ENCODE results near the gene C1S.

DNA sequence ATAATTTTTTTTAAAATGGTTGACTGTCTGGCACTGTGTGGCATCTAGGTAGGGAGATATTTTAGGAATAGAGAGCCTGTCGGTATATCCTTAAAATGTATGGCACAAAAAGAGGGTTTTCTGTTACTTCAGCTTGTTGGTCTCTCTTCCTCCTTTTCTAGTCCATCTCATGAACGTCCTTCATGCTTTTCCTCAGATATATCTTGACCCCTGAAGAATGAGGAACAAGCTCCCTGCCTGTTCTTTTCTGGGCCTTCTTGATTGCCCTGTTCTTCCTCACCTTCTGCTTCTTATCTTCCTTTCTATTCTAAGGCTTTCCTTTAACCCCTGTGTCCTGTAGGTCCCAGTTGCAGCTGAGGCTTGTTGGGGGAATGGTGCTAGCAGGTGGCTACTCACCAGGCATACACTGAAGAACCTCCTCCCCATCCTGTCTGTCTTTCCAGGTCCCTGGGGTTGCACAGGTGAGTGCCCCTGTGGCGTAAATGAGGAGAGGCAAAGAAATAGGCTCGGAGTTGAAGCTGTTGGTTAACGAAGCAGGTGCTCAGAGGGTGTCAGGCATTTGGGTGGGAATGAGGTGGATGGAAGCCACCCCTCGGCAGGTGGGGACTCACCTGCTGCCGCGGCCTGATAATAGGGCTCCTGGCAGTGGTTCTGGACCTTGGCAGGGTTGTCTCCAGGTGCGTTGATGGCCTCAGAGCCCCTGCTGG, 38.9 kb downstream of the C1S start:
- TF ChIP-seq, protein P1, sequence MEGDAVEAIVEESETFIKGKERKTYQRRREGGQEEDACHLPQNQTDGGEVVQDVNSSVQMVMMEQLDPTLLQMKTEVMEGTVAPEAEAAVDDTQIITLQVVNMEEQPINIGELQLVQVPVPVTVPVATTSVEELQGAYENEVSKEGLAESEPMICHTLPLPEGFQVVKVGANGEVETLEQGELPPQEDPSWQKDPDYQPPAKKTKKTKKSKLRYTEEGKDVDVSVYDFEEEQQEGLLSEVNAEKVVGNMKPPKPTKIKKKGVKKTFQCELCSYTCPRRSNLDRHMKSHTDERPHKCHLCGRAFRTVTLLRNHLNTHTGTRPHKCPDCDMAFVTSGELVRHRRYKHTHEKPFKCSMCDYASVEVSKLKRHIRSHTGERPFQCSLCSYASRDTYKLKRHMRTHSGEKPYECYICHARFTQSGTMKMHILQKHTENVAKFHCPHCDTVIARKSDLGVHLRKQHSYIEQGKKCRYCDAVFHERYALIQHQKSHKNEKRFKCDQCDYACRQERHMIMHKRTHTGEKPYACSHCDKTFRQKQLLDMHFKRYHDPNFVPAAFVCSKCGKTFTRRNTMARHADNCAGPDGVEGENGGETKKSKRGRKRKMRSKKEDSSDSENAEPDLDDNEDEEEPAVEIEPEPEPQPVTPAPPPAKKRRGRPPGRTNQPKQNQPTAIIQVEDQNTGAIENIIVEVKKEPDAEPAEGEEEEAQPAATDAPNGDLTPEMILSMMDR (conservative IDR thresholded peaks at IDR 0.05; ENCODE audit: low read length): no peak
- TF ChIP-seq EZH2phosphoT487 (IDR thresholded peaks at IDR 0.05; ENCODE audit: borderline replicate concordance, low read depth, low read length): no peak

Data from OCI-LY7 (cell line).